GM12801 (cell line): ENCODE data around the gene NEK2.

Experiments
- CTCF ChIP-seq: IDR thresholded peaks from one replicate; pipeline ENCODE4 v1.5.1; 2011; ENCODE audit warnings: control low read depth; ENCODE audit not compliant: insufficient read length; ENCODE audit errors: extremely low read depth

Gene NEK2

GRCh38 chr1:211685823-211686222 lies 10.4 kb upstream of the NEK2 start:
- no peak for TF ChIP-seq CTCF

- TF ChIP-seq CTCF = no peak
Observed at GRCh38 chr1:211684791-211685190, 9.4 kb upstream of the NEK2 start.

GRCh38 chr1:211684331-211684730 lies 8.9 kb upstream of the NEK2 start:
- no peak for TF ChIP-seq CTCF

- no peak for TF ChIP-seq CTCF
Observed at GRCh38 chr1:211683396-211684297, 8.2 kb upstream of the NEK2 start.

- no peak for TF ChIP-seq CTCF
Observed at GRCh38 chr1:211680752-211681327, 5.4 kb upstream of the NEK2 start.

GRCh38 chr1:211677659-211678058 lies 2.2 kb upstream of the NEK2 start:
- TF ChIP-seq CTCF = no peak

GRCh38 chr1:211676761-211677160 lies 1.3 kb upstream of the NEK2 start:
- no peak for TF ChIP-seq CTCF
